ENCODE data around the gene PPP1R14D. TPM values are rescaled to one million over a fixed set of nuclear protein-coding genes. Genes with fewer than 3 reads are reported as not detected.
"Not testable (repeated sequence)": the region's sequence is repeated elsewhere in the genome, so short reads cannot be mapped to it uniquely, and the experiment has no call there.

The PPP1R14D gene
- total and polyA plus RNA-seq, 3 experiments from 2014 or later: not detected

GRCh38 chr15:40870716-40871115 lies 42.2 kb upstream of the PPP1R14D start:
- H3K4me1 Mint-ChIP-seq: peaks cover 5 to 7% (median 5%) of the 10 kb centered on the region in 3 donors
- no peak overlapping the region for H3K27ac ChIP-seq (ENCODE audit: low read depth, low read length)
- H3K9me3 Mint-ChIP-seq: no peaks in the 10 kb centered on the region
- H3K36me3 ChIP-seq (ENCODE audit: insufficient read depth, low read length): no peaks in the 10 kb centered on the region
- no peak for DNase-seq
- H3K4me3 ChIP-seq (ENCODE audit: low read length): no peak overlapping the region
- no peaks in the 10 kb centered on the region for H3K9me3 ChIP-seq (ENCODE audit: low read length)
- peaks cover 3% of the 10 kb centered on the region for H3K4me1 ChIP-seq (ENCODE audit: insufficient read depth, low read length)
- CTCF ChIA-PET: interaction anchor here (1.0 to 5.7 kb wide), 4 partner anchors 21 to 71 kb away, joined by 3 to 29 read pairs (median 6); partner anchors contain the start of gene VPS18
- POLR2A ChIA-PET: no interaction called here
- no peaks in the 10 kb centered on the region for H3K36me3 Mint-ChIP-seq
- H3K4me3 Mint-ChIP-seq: no peak overlapping the region
- peak overlapping the region in 2 of 8 donors; percentile 55 to 87 for H3K27ac Mint-ChIP-seq
- peaks cover 8 to 9% of the 10 kb centered on the region in 2 donors for H3K27me3 Mint-ChIP-seq
- peaks cover 5% of the 10 kb centered on the region for H3K27me3 ChIP-seq (ENCODE audit: insufficient read depth, low read length, poor library complexity, severe bottlenecking)

- Mint-ChIP-seq H3K36me3 (no peaks in the 10 kb centered on the region), H3K4me3 (peak overlapping the region in 1 of 7 donors; percentile 11), H3K9me3 (no peaks in the 10 kb centered on the region), H3K27me3 (peaks cover 9% of the 10 kb centered on the region in 2 donors), H3K27ac (no peak overlapping the region), H3K4me1 (peaks cover 5 to 7% (median 5%) of the 10 kb centered on the region in 3 donors)
- peaks cover 3% of the 10 kb centered on the region for H3K4me1 ChIP-seq (ENCODE audit: insufficient read depth, low read length)
- ChIA-PET POLR2A (interaction anchor here (0.5 kb wide), 1 partner anchor 1662 kb away, joined by 3 read pairs; no protein-coding TSS in a partner anchor), CTCF (interaction anchor here (1.0 to 5.7 kb wide), 2 partner anchors 24 to 72 kb away, joined by 3 to 29 read pairs; partner anchors contain the start of gene VPS18)
- H3K27me3 ChIP-seq (ENCODE audit: insufficient read depth, low read length, poor library complexity, severe bottlenecking): peaks cover 5% of the 10 kb centered on the region
- H3K9me3 ChIP-seq (ENCODE audit: low read length): no peaks in the 10 kb centered on the region
- H3K36me3 ChIP-seq (ENCODE audit: insufficient read depth, low read length): no peaks in the 10 kb centered on the region
- H3K27ac ChIP-seq (ENCODE audit: low read depth, low read length): no peak overlapping the region
- no peak for DNase-seq
- no peak overlapping the region for H3K4me3 ChIP-seq (ENCODE audit: low read length)
Observed at GRCh38 chr15:40869686-40870085, 41.2 kb upstream of the PPP1R14D start.

GRCh38 chr15:40867199-40867598 lies 38.7 kb upstream of the PPP1R14D start:
- no peaks in the 10 kb centered on the region for H3K4me1 Mint-ChIP-seq
- H3K27ac Mint-ChIP-seq: no peak overlapping the region
- no peak overlapping the region for H3K4me3 Mint-ChIP-seq
- H3K9me3 Mint-ChIP-seq: no peaks in the 10 kb centered on the region
- ChIA-PET CTCF (no interaction called here), POLR2A (no interaction called here)
- no peaks in the 10 kb centered on the region for H3K4me1 ChIP-seq (ENCODE audit: insufficient read depth, low read length)
- no peak overlapping the region for H3K4me3 ChIP-seq (ENCODE audit: low read length)
- H3K36me3 Mint-ChIP-seq: no peaks in the 10 kb centered on the region
- H3K27me3 Mint-ChIP-seq: peaks cover 3 to 7% of the 10 kb centered on the region in 2 donors
- H3K27me3 ChIP-seq (ENCODE audit: insufficient read depth, low read length, poor library complexity, severe bottlenecking): no peaks in the 10 kb centered on the region
- no peaks in the 10 kb centered on the region for H3K9me3 ChIP-seq (ENCODE audit: low read length)
- no peak overlapping the region for H3K27ac ChIP-seq (ENCODE audit: low read depth, low read length)
- H3K36me3 ChIP-seq (ENCODE audit: insufficient read depth, low read length): no peaks in the 10 kb centered on the region
- no peak for DNase-seq

- no peak overlapping the region for H3K27ac Mint-ChIP-seq
- H3K27ac ChIP-seq (ENCODE audit: low read depth, low read length): no peak overlapping the region
- H3K4me1 Mint-ChIP-seq: peaks cover 6 to 9% (median 8%) of the 10 kb centered on the region in 3 donors
- no peaks in the 10 kb centered on the region for H3K4me1 ChIP-seq (ENCODE audit: insufficient read depth, low read length)
- no peak for DNase-seq
- no peaks in the 10 kb centered on the region for H3K27me3 ChIP-seq (ENCODE audit: insufficient read depth, low read length, poor library complexity, severe bottlenecking)
- no peaks in the 10 kb centered on the region for H3K36me3 ChIP-seq (ENCODE audit: insufficient read depth, low read length)
- H3K9me3 ChIP-seq (ENCODE audit: low read length): no peaks in the 10 kb centered on the region
- H3K4me3 ChIP-seq (ENCODE audit: low read length): no peak overlapping the region
- H3K9me3 Mint-ChIP-seq: no peaks in the 10 kb centered on the region
- ChIA-PET CTCF (interaction anchor here (1.0 kb wide), 1 partner anchor 30 kb away, joined by 3 read pairs; the partner anchor contains the start of gene VPS18), POLR2A (no interaction called here)
- H3K27me3 Mint-ChIP-seq: peaks cover 7 to 10% of the 10 kb centered on the region in 2 donors
- H3K36me3 Mint-ChIP-seq: no peaks in the 10 kb centered on the region
- no peak overlapping the region for H3K4me3 Mint-ChIP-seq
Observed at GRCh38 chr15:40863660-40864270, 35.3 kb upstream of the PPP1R14D start.

GRCh38 chr15:40861147-40861546 lies 32.6 kb upstream of the PPP1R14D start:
- peak overlapping the region in 1 of 8 donors; percentile 59 for H3K27ac Mint-ChIP-seq
- H3K27ac ChIP-seq (ENCODE audit: low read depth, low read length); H3K27me3 ChIP-seq (ENCODE audit: insufficient read depth, low read length, poor library complexity, severe bottlenecking); H3K9me3 Mint-ChIP-seq; H3K9me3 ChIP-seq (ENCODE audit: low read length); H3K4me3 Mint-ChIP-seq; H3K36me3 ChIP-seq (ENCODE audit: insufficient read depth, low read length); H3K36me3 Mint-ChIP-seq; H3K4me1 ChIP-seq (ENCODE audit: insufficient read depth, low read length); DNase-seq; H3K4me3 ChIP-seq (ENCODE audit: low read length); POLR2A ChIA-PET: not testable (repeated sequence)
- H3K4me1 Mint-ChIP-seq: peaks cover 6 to 15% (median 8%) of the 10 kb centered on the region in 3 donors
- CTCF ChIA-PET: interaction anchor here (0.7 to 8.4 kb wide), 2 partner anchors 35 to 1845 kb away, joined by 3 to 178 read pairs; partner anchors contain the start of gene VPS18
- H3K27me3 Mint-ChIP-seq: peaks cover 7 to 11% of the 10 kb centered on the region in 2 donors

- Histone ChIP-seq H3K9me3 (ENCODE audit: low read length) (no peaks in the 10 kb centered on the region), H3K27ac (ENCODE audit: low read depth, low read length) (no peak overlapping the region), H3K36me3 (ENCODE audit: insufficient read depth, low read length) (no peaks in the 10 kb centered on the region), H3K27me3 (ENCODE audit: insufficient read depth, low read length, poor library complexity, severe bottlenecking) (no peaks in the 10 kb centered on the region), H3K4me1 (ENCODE audit: insufficient read depth, low read length) (no peaks in the 10 kb centered on the region), H3K4me3 (ENCODE audit: low read length) (no peak overlapping the region)
- Mint-ChIP-seq H3K27me3 (peaks cover 4 to 11% of the 10 kb centered on the region in 2 donors), H3K4me3 (no peak overlapping the region), H3K4me1 (peaks cover 6 to 15% (median 8%) of the 10 kb centered on the region in 3 donors), H3K36me3 (peaks cover 0 to 1% (median 0%) of the 10 kb centered on the region in 3 donors), H3K27ac (peak overlapping the region in 1 of 8 donors; percentile 22), H3K9me3 (no peaks in the 10 kb centered on the region)
- ChIA-PET POLR2A (interaction anchor here (2.6 kb wide), 1 partner anchor 35 kb away, joined by 20 read pairs; the partner anchor contains the start of gene VPS18), CTCF (interaction anchor here (0.6 to 8.4 kb wide), 17 partner anchors 12 to 327 kb away, joined by 3 to 178 read pairs (median 4); partner anchors contain the start of genes SPINT1 and VPS18)
- peak; percentile 71 to 84 (median 74) for DNase-seq
Observed at GRCh38 chr15:40859206-40859851, 30.8 kb upstream of the PPP1R14D start.

GRCh38 chr15:40858706-40859105 lies 30.2 kb upstream of the PPP1R14D start:
- Histone ChIP-seq H3K36me3 (ENCODE audit: insufficient read depth, low read length) (no peaks in the 10 kb centered on the region), H3K27ac (ENCODE audit: low read depth, low read length) (no peak overlapping the region), H3K9me3 (ENCODE audit: low read length) (no peaks in the 10 kb centered on the region), H3K4me1 (ENCODE audit: insufficient read depth, low read length) (no peaks in the 10 kb centered on the region), H3K27me3 (ENCODE audit: insufficient read depth, low read length, poor library complexity, severe bottlenecking) (no peaks in the 10 kb centered on the region), H3K4me3 (ENCODE audit: low read length) (no peak overlapping the region)
- no peak for DNase-seq
- Mint-ChIP-seq H3K36me3 (peaks cover 0 to 1% (median 0%) of the 10 kb centered on the region in 3 donors), H3K4me1 (peaks cover 6 to 15% (median 8%) of the 10 kb centered on the region in 3 donors), H3K27ac (peak overlapping the region in 1 of 8 donors; percentile 22), H3K9me3 (no peaks in the 10 kb centered on the region), H3K27me3 (peaks cover 4 to 11% of the 10 kb centered on the region in 2 donors), H3K4me3 (no peak overlapping the region)
- POLR2A ChIA-PET: interaction anchor here (2.6 kb wide), 1 partner anchor 36 kb away, joined by 20 read pairs; the partner anchor contains the start of gene VPS18
- CTCF ChIA-PET: interaction anchor here (0.6 to 8.4 kb wide), 22 partner anchors 12 to 406 kb away, joined by 3 to 178 read pairs (median 5); partner anchors contain the start of genes CHP1, SPINT1 and VPS18
